K562 (cell line): ENCODE measurements around the gene ADSS1. TPM values are rescaled to one million over a fixed set of nuclear protein-coding genes. Genes with fewer than 3 reads are reported as not detected.

Source experiments
- ATAC-seq: fragments of 200-7000 bp; cut with Tn5 transposase; 3 replicates; pipeline ENCODE4 v1.9.1; 2020; ENCODE audit warnings: moderate library complexity
- BruUV-seq: library from RNA; stranded (reverse); fragments of 400-500 nt; replicated peaks from 2 replicates; lab custom pipeline; 2021; lab: Mats Ljungman, UMichigan
- CTCF ChIA-PET: fragments of 300-600 bp; formaldehyde crosslinking; extraction: SDS; loops from one replicate; lab custom pipeline; 2021; ENCODE audit warnings: low intra/inter-chr PET ratio; lab: Yijun Ruan, JAX
- POLR2A ChIA-PET: fragments of 300-600, 350-650 bp; sonication (Branson Sonifier 250); formaldehyde crosslinking; extraction: SDS; loops from one replicate; lab custom pipeline; 2021; ENCODE audit warnings: antibody characterized with exemption, inconsistent platforms; lab: Yijun Ruan, JAX
- DNase-seq, 4 experiments: peaks; one replicate each; pipeline versions ENCODE4 v3.0.0 to v3.0.0-alpha.2; 2011 to 2018; ENCODE audit warnings: low spot score in 3 of 4, mixed read lengths in 3 of 4; ENCODE audit errors: extremely low read depth in 1 of 4
- FAIRE-seq: peaks from 2 replicates; lab custom pipeline; 2011; peaks lifted over from hg19 to GRCh38; lab: Jason Lieb, UNC
- H2AFZ ChIP-seq: 2 replicates; pipeline ENCODE4 v1.6.0; 2011; ENCODE audit warnings: low read depth, low read length, control low read depth, inconsistent platforms
- H3K27ac ChIP-seq: fragments of 200-600 bp; 3 replicates; pipeline ENCODE4 v1.8.0; 2011; ENCODE audit warnings: low read depth, mild to moderate bottlenecking, control low read depth, inconsistent platforms, low read length, moderate library complexity, mixed read lengths; ENCODE audit errors: extremely low read depth
- H3K27me3 ChIP-seq, 2 experiments: fragments of 300-600 bp in 1 of 2; 2 replicates in 1 of 2; 3 replicates in 1 of 2; pipeline versions ENCODE4 v1.6.0 to v1.8.0; 2011; ENCODE audit warnings: inconsistent platforms in 2 of 2, low read length in 2 of 2, mild to moderate bottlenecking in 1 of 2, mixed read lengths in 1 of 2, moderate library complexity in 1 of 2; ENCODE audit not compliant: control insufficient read depth in 2 of 2, insufficient read depth in 2 of 2
- H3K36me3 ChIP-seq: fragments of 300-600 bp; 3 replicates; pipeline ENCODE4 v1.8.0; 2011; ENCODE audit warnings: mild to moderate bottlenecking, low read length, inconsistent platforms; ENCODE audit not compliant: control insufficient read depth, insufficient read depth
- H3K4me1 ChIP-seq, 2 experiments: fragments of 200-600 bp in 1 of 2; replicated peaks in 1 of 2; 2 replicates in 1 of 2; 3 replicates in 1 of 2; pipeline versions ENCODE4 v1.5.1 to v1.8.0; 2011; ENCODE audit warnings: inconsistent platforms in 2 of 2, low read length in 2 of 2, mild to moderate bottlenecking in 1 of 2, mixed read lengths in 1 of 2, moderate library complexity in 1 of 2; ENCODE audit not compliant: control insufficient read depth in 2 of 2, insufficient read depth in 2 of 2
- H3K4me2 ChIP-seq: 2 replicates; pipeline ENCODE4 v1.6.1; 2011; ENCODE audit warnings: low read length, control low read depth, inconsistent platforms, mixed read lengths; ENCODE audit not compliant: insufficient read depth
- H3K4me3 ChIP-seq: fragments of 200-600 bp; sonication (generic), shearing (Covaris generic); 2 replicates; pipeline ENCODE4 v1.5.1; 2016; ENCODE audit warnings: control low read depth, inconsistent platforms
- H3K79me2 ChIP-seq: fragments of 200-600 bp; 3 replicates; pipeline ENCODE4 v1.8.0; 2011; ENCODE audit warnings: low read length, inconsistent platforms; ENCODE audit not compliant: control insufficient read depth, insufficient read depth
- H3K9ac ChIP-seq, 2 experiments: 2 replicates each; pipeline versions ENCODE4 v1.6.0 to v1.6.1; 2011; ENCODE audit warnings: low read depth in 2 of 2, low read length in 2 of 2, control low read depth in 1 of 2, inconsistent platforms in 1 of 2, mild to moderate bottlenecking in 1 of 2, mixed read lengths in 1 of 2; ENCODE audit not compliant: insufficient read depth in 1 of 2
- H3K9me1 ChIP-seq: one replicate; pipeline ENCODE4 v1.6.0; 2011; ENCODE audit warnings: inconsistent platforms, mild to moderate bottlenecking, low read length, moderate library complexity; ENCODE audit not compliant: control insufficient read depth, insufficient read depth
- H3K9me3 ChIP-seq: replicated peaks from 2 replicates; pipeline ENCODE4 v1.5.1; 2011; ENCODE audit warnings: low read depth, low read length, inconsistent platforms; ENCODE audit not compliant: control insufficient read depth, insufficient read depth
- H4K20me1 ChIP-seq: replicated peaks from 2 replicates; pipeline ENCODE4 v1.6.1; 2011; ENCODE audit warnings: low read length, inconsistent platforms, mixed read lengths; ENCODE audit not compliant: control insufficient read depth, insufficient read depth
- CREB5 ChIP-seq: fragments of 250-450 bp; sonication (Bioruptor Pico); IDR thresholded peaks from 2 replicates; pipeline ENCODE4 v1.5.0; 2020; ENCODE audit warnings: mild to moderate bottlenecking
- FOXO4 ChIP-seq: fragments of 450-650 bp; formaldehyde crosslinking; IDR thresholded peaks from 2 replicates; pipeline ENCODE4 v1.4.0; 2020; ENCODE audit warnings: mild to moderate bottlenecking, moderate library complexity
- KAT2B ChIP-seq: IDR thresholded peaks from one replicate; pipeline ENCODE4 v1.6.1; 2012; ENCODE audit warnings: low read depth, mild to moderate bottlenecking, control low read depth, inconsistent platforms, low read length, moderate library complexity
- RAD51 ChIP-seq: fragments of 450-650 bp; IDR thresholded peaks from 2 replicates; pipeline ENCODE4 v1.7.1; 2016; ENCODE audit warnings: low read depth, mild to moderate bottlenecking, borderline replicate concordance
- SOX6 ChIP-seq: fragments of 450-650 bp; IDR thresholded peaks from 2 replicates; pipeline ENCODE4 v1.6.1; 2014; ENCODE audit warnings: mild to moderate bottlenecking
- ZNF184 ChIP-seq: sonication (generic); formaldehyde crosslinking; IDR thresholded peaks from 2 replicates; pipeline ENCODE4 v1.5.0; 2020; ENCODE audit warnings: missing genetic modification reagents
- WGBS: fragments of 100-300 bp; shearing (Covaris generic); methylation state at CpG from one replicate; pipeline ENCODE4 v1.1.6; 2016; ENCODE audit warnings: low coverage, mixed read lengths; ENCODE audit not compliant: insufficient coverage; ENCODE audit errors: missing lambda C conversion rate; 5-methylcytosine and 5-hydroxymethylcytosine counted together
- in situ Hi-C: fragments of 300-500 bp; cut with MboI; formaldehyde crosslinking; loops from 4 replicates; pipeline ENCODE4 v1.15.0; 2018; ENCODE audit warnings: inconsistent platforms, mixed read lengths
- intact Hi-C: fragments of 100-400 bp; cut with micrococcal nuclease; formaldehyde crosslinking; loops from 2 replicates; pipeline ENCODE4 v1.14.2; 2022
- polyA plus RNA-seq, 8 experiments: library from polyadenylated mRNA; depleted of rRNA in 4 of 8; stranded (reverse) in 5 of 8; unstranded in 3 of 8; fragments of >200 nt; fragmentation: Nextera tagmentation in 2 of 8; fragmentation: Illumina TruSeq in 1 of 8; extraction: Ambion mirVana in 2 of 8; extraction: Trizol in 1 of 8; gene quantifications; 2 replicates each; pipeline versions ENCODE4 v1.2.1 to v1.2.3, GENCODE V29; 2011 to 2014; ENCODE audit warnings: inconsistent platforms in 1 of 8, missing spikeins in 1 of 8
- total RNA-seq, 7 experiments: library from RNA; depleted of rRNA in 6 of 7; stranded (reverse); fragments of >200 nt in 6 of 7; fragmentation: Illumina TruSeq in 2 of 7; extraction: Trizol in 2 of 7; gene quantifications; 2 replicates each; pipeline versions ENCODE4 v1.2.1 to v1.2.3, GENCODE V29; 2011 to 2021; ENCODE audit warnings: low replicate concordance in 1 of 7
- TF ChIP-seq, protein P1 (sequence below): sonication (generic); IDR thresholded peaks from 2 replicates; pipeline ENCODE4 v1.6.1; 2016
- TF ChIP-seq, protein P2 (sequence below): fragments of 450-650 bp; formaldehyde crosslinking; IDR thresholded peaks from 2 replicates; pipeline ENCODE4 v1.4.0; 2020; ENCODE audit warnings: mild to moderate bottlenecking, mixed read lengths
- TF ChIP-seq, protein P3 (sequence below): fragments of 250-450 bp; sonication (Bioruptor Pico); IDR thresholded peaks from 2 replicates; pipeline ENCODE4 v1.8.0; 2021; ENCODE audit warnings: moderate library complexity, mild to moderate bottlenecking, inconsistent platforms
- TF ChIP-seq, protein P4 (sequence below): fragments of 450-650 bp; IDR thresholded peaks from 2 replicates; pipeline ENCODE4 v1.6.1; 2018; ENCODE audit warnings: mild to moderate bottlenecking, low read depth; ENCODE audit not compliant: partially characterized antibody

The ADSS1 gene
- total and polyA plus RNA-seq, 9 of the 15 experiments (the other 6 are each of a cell fraction or from before 2014, with no cell fraction given) = 0.53 to 5.9 (median 3.9) TPM

DNA sequence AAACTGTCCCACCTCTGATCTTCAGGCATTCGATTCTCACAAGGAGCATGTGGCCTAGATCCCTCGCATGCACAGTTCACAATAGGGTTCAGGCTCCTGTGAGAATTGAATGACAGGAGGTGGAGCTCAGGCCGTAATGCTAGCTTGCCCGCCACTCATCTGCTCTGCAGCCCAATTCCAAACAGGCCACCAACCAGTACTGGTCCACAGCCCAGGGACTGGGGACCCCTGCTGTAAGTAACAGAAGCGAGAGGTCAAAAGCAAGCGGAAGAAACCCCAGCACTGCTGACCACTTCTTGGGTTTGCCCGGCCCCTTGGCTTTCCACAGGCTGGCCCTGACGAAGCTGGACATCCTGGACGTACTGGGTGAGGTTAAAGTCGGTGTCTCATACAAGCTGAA is 20.5 kb downstream of the ADSS1 start:
- DNase-seq (no peak), ATAC-seq (no peak), FAIRE-seq (no peak)
- no peaks in the 10 kb centered on the region for H3K79me2 ChIP-seq
- intact Hi-C loops (no loop called here), in situ Hi-C loops (no loop called here)
- WGBS = 78% methylated on average over 7 of the region's 10 CpGs
- H4K20me1 ChIP-seq = no peaks in the 10 kb centered on the region
- ChIA-PET CTCF (no interaction called here), POLR2A (interaction anchor here (0.6 kb wide), 1 partner anchor 132 kb away, joined by 3 read pairs; no protein-coding TSS in a partner anchor)
- no peaks in the 10 kb centered on the region for H3K27me3 ChIP-seq
- BruUV-seq = no TSS peak
- no peak overlapping the region for H3K27ac ChIP-seq
- no peak overlapping the region for H3K4me3 ChIP-seq
- no peak overlapping the region for H3K4me2 ChIP-seq
- H3K4me1 ChIP-seq = peaks cover 0 to 24% of the 10 kb centered on the region in 2 experiments; a peak in 2 of 5 replicates
- TF ChIP-seq CREB5 (CRISPR knock-in tag) = no peak
- TF ChIP-seq, protein P1, sequence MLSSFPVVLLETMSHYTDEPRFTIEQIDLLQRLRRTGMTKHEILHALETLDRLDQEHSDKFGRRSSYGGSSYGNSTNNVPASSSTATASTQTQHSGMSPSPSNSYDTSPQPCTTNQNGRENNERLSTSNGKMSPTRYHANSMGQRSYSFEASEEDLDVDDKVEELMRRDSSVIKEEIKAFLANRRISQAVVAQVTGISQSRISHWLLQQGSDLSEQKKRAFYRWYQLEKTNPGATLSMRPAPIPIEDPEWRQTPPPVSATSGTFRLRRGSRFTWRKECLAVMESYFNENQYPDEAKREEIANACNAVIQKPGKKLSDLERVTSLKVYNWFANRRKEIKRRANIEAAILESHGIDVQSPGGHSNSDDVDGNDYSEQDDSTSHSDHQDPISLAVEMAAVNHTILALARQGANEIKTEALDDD = no peak
- TF ChIP-seq, protein P2, sequence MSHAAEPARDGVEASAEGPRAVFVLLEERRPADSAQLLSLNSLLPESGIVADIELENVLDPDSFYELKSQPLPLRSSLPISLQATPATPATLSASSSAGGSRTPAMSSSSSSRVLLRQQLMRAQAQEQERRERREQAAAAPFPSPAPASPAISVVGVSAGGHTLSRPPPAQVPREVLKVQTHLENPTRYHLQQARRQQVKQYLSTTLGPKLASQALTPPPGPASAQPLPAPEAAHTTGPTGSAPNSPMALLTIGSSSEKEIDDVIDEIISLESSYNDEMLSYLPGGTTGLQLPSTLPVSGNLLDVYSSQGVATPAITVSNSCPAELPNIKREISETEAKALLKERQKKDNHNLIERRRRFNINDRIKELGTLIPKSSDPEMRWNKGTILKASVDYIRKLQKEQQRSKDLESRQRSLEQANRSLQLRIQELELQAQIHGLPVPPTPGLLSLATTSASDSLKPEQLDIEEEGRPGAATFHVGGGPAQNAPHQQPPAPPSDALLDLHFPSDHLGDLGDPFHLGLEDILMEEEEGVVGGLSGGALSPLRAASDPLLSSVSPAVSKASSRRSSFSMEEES (CRISPR knock-in tag) = no peak
- TF ChIP-seq, protein P3, sequence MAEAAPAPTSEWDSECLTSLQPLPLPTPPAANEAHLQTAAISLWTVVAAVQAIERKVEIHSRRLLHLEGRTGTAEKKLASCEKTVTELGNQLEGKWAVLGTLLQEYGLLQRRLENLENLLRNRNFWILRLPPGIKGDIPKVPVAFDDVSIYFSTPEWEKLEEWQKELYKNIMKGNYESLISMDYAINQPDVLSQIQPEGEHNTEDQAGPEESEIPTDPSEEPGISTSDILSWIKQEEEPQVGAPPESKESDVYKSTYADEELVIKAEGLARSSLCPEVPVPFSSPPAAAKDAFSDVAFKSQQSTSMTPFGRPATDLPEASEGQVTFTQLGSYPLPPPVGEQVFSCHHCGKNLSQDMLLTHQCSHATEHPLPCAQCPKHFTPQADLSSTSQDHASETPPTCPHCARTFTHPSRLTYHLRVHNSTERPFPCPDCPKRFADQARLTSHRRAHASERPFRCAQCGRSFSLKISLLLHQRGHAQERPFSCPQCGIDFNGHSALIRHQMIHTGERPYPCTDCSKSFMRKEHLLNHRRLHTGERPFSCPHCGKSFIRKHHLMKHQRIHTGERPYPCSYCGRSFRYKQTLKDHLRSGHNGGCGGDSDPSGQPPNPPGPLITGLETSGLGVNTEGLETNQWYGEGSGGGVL (CRISPR knock-in tag) = no peak
- TF ChIP-seq SOX6 = no peak
- TF ChIP-seq, protein P4, sequence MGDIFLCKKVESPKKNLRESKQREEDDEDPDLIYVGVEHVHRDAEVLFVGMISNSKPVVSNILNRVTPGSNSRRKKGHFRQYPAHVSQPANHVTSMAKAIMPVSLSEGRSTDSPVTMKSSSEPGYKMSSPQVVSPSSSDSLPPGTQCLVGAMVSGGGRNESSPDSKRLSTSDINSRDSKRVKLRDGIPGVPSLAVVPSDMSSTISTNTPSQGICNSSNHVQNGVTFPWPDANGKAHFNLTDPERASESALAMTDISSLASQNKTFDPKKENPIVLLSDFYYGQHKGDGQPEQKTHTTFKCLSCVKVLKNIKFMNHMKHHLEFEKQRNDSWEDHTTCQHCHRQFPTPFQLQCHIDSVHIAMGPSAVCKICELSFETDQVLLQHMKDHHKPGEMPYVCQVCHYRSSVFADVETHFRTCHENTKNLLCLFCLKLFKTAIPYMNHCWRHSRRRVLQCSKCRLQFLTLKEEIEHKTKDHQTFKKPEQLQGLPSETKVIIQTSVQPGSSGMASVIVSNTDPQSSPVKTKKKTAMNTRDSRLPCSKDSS = no peak
- no peak for TF ChIP-seq RAD51
- TF ChIP-seq ZNF184 (CRISPR knock-in tag) = no peak
- no peak for TF ChIP-seq KAT2B
- TF ChIP-seq FOXO4 (CRISPR knock-in tag) = no peak
- H2AFZ ChIP-seq = no peak overlapping the region
- no peaks in the 10 kb centered on the region for H3K9me1 ChIP-seq
- no peaks in the 10 kb centered on the region for H3K9me3 ChIP-seq
- no peak overlapping the region for H3K9ac ChIP-seq
- H3K36me3 ChIP-seq = no peaks in the 10 kb centered on the region
